ENCODE data around the gene SEPTIN1. TPM values are rescaled to one million over a fixed set of nuclear protein-coding genes. Genes with fewer than 3 reads are reported as not detected.

Gene SEPTIN1
- total RNA-seq, 2 experiments from 2014 or later, result 162 to 163 TPM

Other genes with a start within 250 kb of the SEPTIN1 start
- gene CORO1A, start 199.0 kb downstream of the SEPTIN1 start, total RNA-seq, result 100 to 1,000 TPM; 972 to 977 TPM
- 100 to 1,000 TPM; 252 to 257 TPM for gene BOLA2B, start 188.9 kb downstream of the SEPTIN1 start, total RNA-seq
- gene SLX1A, start 188.7 kb downstream of the SEPTIN1 start, total RNA-seq, result 10 to 100 TPM; 64.2 to 65.7 TPM
- 10 to 100 TPM in 1 of 2 experiments, 1 to 10 TPM in 1; 9.6 to 12.3 TPM for gene SULT1A3, start 183.3 kb downstream of the SEPTIN1 start, total RNA-seq
- 1 to 10 TPM; 6.8 to 8.1 TPM for gene NPIPB13, start 134.1 kb downstream of the SEPTIN1 start, total RNA-seq
- gene CD2BP2, start 27.3 kb downstream of the SEPTIN1 start, total RNA-seq, result 10 to 100 TPM; 60.7 to 66.8 TPM
- 10 to 100 TPM; 43.2 to 45.7 TPM for gene TBC1D10B, start 12.1 kb downstream of the SEPTIN1 start, total RNA-seq
- gene MYL11, start 7.8 kb downstream of the SEPTIN1 start, total RNA-seq, result 1 to 10 TPM; 1.2 to 1.5 TPM
- gene ZNF48, start 12.9 kb upstream of the SEPTIN1 start, total RNA-seq, result 10 to 100 TPM in 1 of 2 experiments, 1 to 10 TPM in 1; 9.5 to 10.2 TPM
- gene ZNF771, start 25.0 kb upstream of the SEPTIN1 start, total RNA-seq, result 1 to 10 TPM; 4.2 to 5.2 TPM
- 100 to 1,000 TPM; 181 to 183 TPM for gene DCTPP1, start 47.5 kb upstream of the SEPTIN1 start, total RNA-seq
- gene SEPHS2, start 63.3 kb upstream of the SEPTIN1 start, total RNA-seq, result 10 to 100 TPM; 80.1 to 80.6 TPM
- 100 to 1,000 TPM; 233 to 235 TPM for gene ITGAL, start 90.2 kb upstream of the SEPTIN1 start, total RNA-seq
- gene ZNF768, start 144.0 kb upstream of the SEPTIN1 start, total RNA-seq, result 10 to 100 TPM; 11.4 to 11.8 TPM
- 10 to 100 TPM; 10.9 to 11.2 TPM for gene ZNF747, start 152.3 kb upstream of the SEPTIN1 start, total RNA-seq
- 10 to 100 TPM; 11.9 to 12.1 TPM for gene ZNF764, start 175.8 kb upstream of the SEPTIN1 start, total RNA-seq
- 1 to 10 TPM; 7.1 to 7.6 TPM for gene ZNF688, start 189.2 kb upstream of the SEPTIN1 start, total RNA-seq
- gene ZNF785, start 203.1 kb upstream of the SEPTIN1 start, total RNA-seq, result 1 to 10 TPM; 6.4 to 7.8 TPM
- gene ZNF689, start 227.8 kb upstream of the SEPTIN1 start, total RNA-seq, result 10 to 100 TPM; 14.8 to 15.5 TPM